22Rv1 (cell line): ENCODE results near the gene SMARCC2.
"Not testable (repeated sequence)": the region's sequence is repeated elsewhere in the genome, so short reads cannot be mapped to it uniquely, and the experiment has no call there.

Experiments used
- H3K27ac ChIP-seq: fragments of 450-650 bp; 2 replicates; pipeline ENCODE4 v1.5.1; 2017
- CTCF ChIP-seq: fragments of 450-650 bp; IDR thresholded peaks from 2 replicates; pipeline ENCODE4 v1.5.1; 2017; ENCODE audit warnings: mild to moderate bottlenecking
- ZFX ChIP-seq: fragments of 450-650 bp; IDR thresholded peaks from 2 replicates; pipeline ENCODE4 v1.6.1; 2017; ENCODE audit warnings: antibody characterized with exemption, borderline replicate concordance

Gene SMARCC2

GRCh38 chr12:56198836-56199235 is 9.6 kb upstream of the SMARCC2 start:
- TF ChIP-seq CTCF (no peak), ZFX (no peak)
- H3K27ac ChIP-seq, result no peak overlapping the region

- no peak overlapping the region for H3K27ac ChIP-seq
- TF ChIP-seq ZFX (no peak), CTCF (no peak)
Observed at GRCh38 chr12:56197921-56198635, 8.8 kb upstream of the SMARCC2 start.

GRCh38 chr12:56196818-56197550 is 7.7 kb upstream of the SMARCC2 start:
- H3K27ac ChIP-seq, result not testable (repeated sequence)

GRCh38 chr12:56193025-56193578 is 3.8 kb upstream of the SMARCC2 start:
- peak overlapping the region; percentile 7; the same call in 1 of the 2 replicates for H3K27ac ChIP-seq
- TF ChIP-seq ZFX (no peak), CTCF (peak; percentile 95)

- no peak for TF ChIP-seq CTCF
- no peak for TF ChIP-seq ZFX
- H3K27ac ChIP-seq, result no peak overlapping the region
Observed at GRCh38 chr12:56192582-56192981, 3.3 kb upstream of the SMARCC2 start.

- H3K27ac ChIP-seq, result peak overlapping the region; percentile 96
- TF ChIP-seq ZFX, result no peak
- no peak for TF ChIP-seq CTCF
Observed at GRCh38 chr12:56190695-56191155, 1.4 kb upstream of the SMARCC2 start.

GRCh38 chr12:56189918-56190694 is 823 bp upstream of the SMARCC2 start:
- H3K27ac ChIP-seq, result peak overlapping the region; percentile 96
- no peak for TF ChIP-seq CTCF
- no peak for TF ChIP-seq ZFX
